HepG2 (cell line): Measurements from ENCODE around the gene SLC19A1. TPM values are rescaled to one million over a fixed set of nuclear protein-coding genes. Genes with fewer than 3 reads are reported as not detected.

Experiments
- ATAC-seq: fragments of 200-7000 bp; cut with Tn5 transposase; 3 replicates; pipeline ENCODE4 v1.9.1; 2020; ENCODE audit warnings: mild to moderate bottlenecking, moderate library complexity
- BruUV-seq: library from RNA; stranded (reverse); fragments of 400-500 nt; replicated peaks from 2 replicates; lab custom pipeline; 2021; lab: Mats Ljungman, UMichigan
- CTCF ChIA-PET: fragments of 300-600 bp; formaldehyde crosslinking; extraction: SDS; loops from one replicate; lab custom pipeline; 2021; ENCODE audit warnings: low total read pairs, inconsistent platforms, low intra/inter-chr PET ratio; lab: Yijun Ruan, JAX
- POLR2A ChIA-PET: fragments of 350-600 bp; sonication (Branson Sonifier 250); formaldehyde crosslinking; loops from one replicate; lab custom pipeline; 2020; ENCODE audit warnings: antibody characterized with exemption, inconsistent platforms; lab: Yijun Ruan, JAX
- DNase-seq: peaks from one replicate; pipeline ENCODE4 v3.0.0-alpha.2; 2015; ENCODE audit warnings: low spot score
- FAIRE-seq: peaks from 3 replicates; lab custom pipeline; 2011; peaks lifted over from hg19 to GRCh38; lab: Jason Lieb, UNC
- H2AFZ ChIP-seq: one replicate; pipeline ENCODE4 v1.6.1; 2011; ENCODE audit warnings: low read length, inconsistent platforms
- H3K27ac ChIP-seq: fragments of 300-600 bp; 3 replicates; pipeline ENCODE4 v1.8.0; 2011; ENCODE audit warnings: mixed run types, mild to moderate bottlenecking, mixed read lengths, low read length, inconsistent platforms; ENCODE audit not compliant: insufficient read depth; ENCODE audit errors: extremely low read length
- H3K27me3 ChIP-seq, 2 experiments: fragments of 200-600 bp in 1 of 2; 2 replicates in 1 of 2; 3 replicates in 1 of 2; pipeline versions ENCODE4 v1.6.0 to v1.8.0; 2011; ENCODE audit warnings: low read length in 2 of 2, mild to moderate bottlenecking in 2 of 2, moderate library complexity in 2 of 2, inconsistent platforms in 1 of 2; ENCODE audit not compliant: insufficient read depth in 2 of 2, control insufficient read depth in 1 of 2
- H3K36me3 ChIP-seq, 2 experiments: fragments of 200-600 bp in 1 of 2; replicated peaks in 1 of 2; 2 replicates in 1 of 2; 3 replicates in 1 of 2; pipeline versions ENCODE4 v1.5.1 to v1.8.0; 2011; ENCODE audit warnings: low read length in 2 of 2, inconsistent platforms in 1 of 2; ENCODE audit not compliant: insufficient read depth in 2 of 2, control insufficient read depth in 1 of 2
- H3K4me1 ChIP-seq: 2 replicates; pipeline ENCODE4 v1.5.1; 2012; ENCODE audit warnings: low read length, inconsistent platforms; ENCODE audit not compliant: insufficient read depth
- H3K4me2 ChIP-seq: 2 replicates; pipeline ENCODE4 v1.6.0; 2011; ENCODE audit warnings: low read depth, low read length, inconsistent platforms
- H3K4me3 ChIP-seq, 3 experiments: fragments of 200-600 bp in 1 of 3; sonication (generic), shearing (Covaris generic) in 1 of 3; replicated peaks in 1 of 3; 2 replicates each; pipeline ENCODE4 v1.5.1; 2011 to 2016; ENCODE audit warnings: low read length in 3 of 3, inconsistent platforms in 2 of 3, low read depth in 2 of 3, mild to moderate bottlenecking in 2 of 3, control low read depth in 1 of 3, mixed read lengths in 1 of 3; ENCODE audit not compliant: insufficient read depth in 1 of 3
- H3K79me2 ChIP-seq: one replicate; pipeline ENCODE4 v1.6.1; 2011; ENCODE audit warnings: low read length, inconsistent platforms; ENCODE audit not compliant: insufficient read depth
- H3K9ac ChIP-seq: 2 replicates; pipeline ENCODE4 v1.6.0; 2011; ENCODE audit warnings: mild to moderate bottlenecking, low read depth, low read length, inconsistent platforms; ENCODE audit not compliant: insufficient read depth
- H3K9me3 ChIP-seq: 2 replicates; pipeline ENCODE4 v1.5.1; 2012; ENCODE audit warnings: mild to moderate bottlenecking, low read length
- H4K20me1 ChIP-seq: 2 replicates; pipeline ENCODE4 v1.6.0; 2011; ENCODE audit warnings: inconsistent platforms, mild to moderate bottlenecking, low read length, moderate library complexity; ENCODE audit not compliant: insufficient read depth
- CBX1 ChIP-seq: IDR thresholded peaks from one replicate; pipeline ENCODE4 v1.6.1; 2016; ENCODE audit warnings: antibody characterized with exemption, low read depth
- HDAC2 ChIP-seq: sonication (generic); formaldehyde crosslinking; IDR thresholded peaks from 2 replicates; pipeline ENCODE4 v1.4.0; 2020; ENCODE audit warnings: missing genetic modification reagents
- RARG ChIP-seq: sonication (generic); formaldehyde crosslinking; IDR thresholded peaks from 2 replicates; pipeline ENCODE4 v1.4.0; 2020; ENCODE audit warnings: low read depth, mild to moderate bottlenecking, missing genetic modification reagents
- RBFOX2 ChIP-seq: fragments of 200-400 bp; formaldehyde crosslinking; IDR thresholded peaks from 2 replicates; pipeline ENCODE4 v1.6.1; 2017; ENCODE audit warnings: low read depth, mild to moderate bottlenecking, low read length
- ZNF546 ChIP-seq: sonication (generic); formaldehyde crosslinking; conservative IDR thresholded peaks from 2 replicates; pipeline ENCODE4 v1.8.1; 2023; ENCODE audit warnings: mild to moderate bottlenecking, missing genetic modification reagents
- ZNF605 ChIP-seq: sonication (generic); formaldehyde crosslinking; IDR thresholded peaks from 2 replicates; pipeline ENCODE4 v1.8.0; 2022; ENCODE audit warnings: mild to moderate bottlenecking, missing genetic modification reagents
- WGBS: methylation state at CpG from one replicate; pipeline ENCODE4 v1.1.6; 2017; ENCODE audit warnings: low lambda C conversion rate; 5-methylcytosine and 5-hydroxymethylcytosine counted together
- in situ Hi-C: cut with HindIII; loops from 2 replicates; pipeline ENCODE4 v1.10.0; 2017; ENCODE audit warnings: low pct_unique_long_range_greater_than_20kb; ENCODE audit not compliant: extremely low pct_ligation_motif_present
- intact Hi-C: fragments of 100-400 bp; cut with micrococcal nuclease; formaldehyde crosslinking; loops from one replicate; pipeline ENCODE4 v1.10.0; 2022; ENCODE audit not compliant: unreplicated experiment
- polyA plus RNA-seq, 8 experiments: library from polyadenylated mRNA; depleted of rRNA in 3 of 8; stranded (reverse) in 7 of 8; unstranded in 1 of 8; fragments of >200 nt; fragmentation: Illumina TruSeq in 4 of 8; extraction: Trizol in 4 of 8; gene quantifications; 2 replicates each; pipeline versions ENCODE4 v1.2.1 to v1.2.3, GENCODE V29; 2011 to 2016; ENCODE audit warnings: low read depth in 4 of 8, missing spikeins in 1 of 8, mixed read lengths in 1 of 8; ENCODE audit not compliant: insufficient read depth in 1 of 8
- total RNA-seq, 5 experiments: library from RNA; depleted of rRNA; stranded (reverse); fragments of >200 nt; fragmentation: Illumina TruSeq; extraction: Trizol; gene quantifications; 2 replicates each; pipeline ENCODE4 v1.2.3, GENCODE V29; 2016; ENCODE audit warnings: low read depth in 1 of 5

Gene SLC19A1
- total and polyA plus RNA-seq, 2 of the 13 experiments (the other 11 are each of a cell fraction or from before 2014, with no cell fraction given): 21.8 to 23.0 TPM

DNA sequence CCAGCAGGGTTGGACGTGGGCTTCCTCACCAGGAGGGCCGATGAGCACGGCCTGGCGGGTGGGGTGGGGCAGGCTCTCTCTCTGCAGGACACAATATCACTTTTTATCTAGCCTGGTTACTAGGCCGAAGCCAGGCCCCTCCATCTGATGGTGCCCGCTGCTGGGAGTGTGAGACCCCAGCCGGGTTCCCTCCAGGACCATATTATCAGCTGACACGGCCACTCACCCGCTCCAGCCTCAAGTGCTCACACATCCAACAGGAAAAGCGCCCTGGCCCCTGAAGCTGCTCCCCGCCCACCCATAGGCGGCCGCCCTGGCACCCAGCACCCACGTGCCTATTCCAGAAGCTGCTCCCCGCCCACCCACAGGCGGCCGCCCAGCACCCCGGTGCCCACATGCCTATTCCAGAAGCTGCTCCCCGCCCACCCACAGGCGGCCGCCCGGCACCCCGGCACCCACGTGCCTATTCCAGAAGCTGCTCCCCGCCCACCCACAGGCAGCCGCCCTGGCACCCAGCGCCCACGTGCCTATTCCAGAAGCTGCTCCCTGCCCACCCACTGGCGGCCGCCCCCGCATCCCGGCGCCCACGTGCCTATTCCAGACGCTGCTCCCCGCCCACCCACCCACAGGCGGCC is 5.0 kb downstream of the SLC19A1 start (continued):
- TF ChIP-seq ZNF605 (CRISPR knock-in tag) (no peak), HDAC2 (CRISPR knock-in tag) (no peak), ZNF546 (CRISPR knock-in tag) (no peak), CBX1 (no peak)

DNA sequence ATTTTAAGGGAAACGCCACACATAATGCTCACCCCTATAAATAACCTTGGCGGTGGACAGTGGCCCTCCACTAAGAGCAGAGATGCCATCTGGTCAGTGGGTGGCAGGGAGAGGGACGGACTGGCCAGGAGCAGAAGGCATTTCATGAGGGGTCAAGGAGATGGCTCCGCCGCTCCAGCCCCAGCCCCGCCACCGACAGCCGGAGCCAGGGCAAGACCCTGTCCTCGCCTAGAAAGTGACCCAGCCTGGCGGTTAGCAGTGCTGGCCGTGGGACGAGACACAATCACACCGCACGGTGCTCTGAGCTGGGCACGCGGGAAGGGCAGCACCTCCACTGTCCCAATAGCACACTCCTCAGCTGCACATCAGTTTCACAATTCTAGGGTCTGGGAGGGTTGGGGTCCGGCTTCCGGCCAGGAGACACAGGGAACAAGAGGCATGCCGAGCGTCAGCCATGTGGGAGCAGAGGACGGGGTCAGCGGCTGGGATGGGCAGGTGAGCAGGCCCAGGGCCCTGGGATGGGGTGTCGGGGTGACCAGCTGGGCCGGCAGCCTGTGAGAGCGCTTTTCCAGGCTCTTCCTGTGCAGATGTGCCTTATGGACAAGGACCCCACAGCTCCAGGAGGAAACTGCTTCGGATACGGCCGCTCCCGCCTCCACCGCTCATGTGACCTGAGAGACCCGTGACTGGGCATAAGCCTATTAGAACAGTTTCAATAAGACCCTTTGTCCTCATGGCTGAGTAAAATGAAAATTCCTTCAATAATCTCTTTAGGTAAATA is 5.7 kb downstream of the SLC19A1 start:
- in situ Hi-C loops: no loop called here
- H3K9me3 ChIP-seq: no peaks in the 10 kb centered on the region
- H3K36me3 ChIP-seq: peaks cover 5 to 33% of the 10 kb centered on the region in 2 experiments; a peak in 3 of 5 replicates
- POLR2A ChIA-PET: interaction anchor here (0.6 to 1.2 kb wide), 2 partner anchors 11 to 79 kb away, joined by 3 read pairs; no protein-coding TSS in a partner anchor
- FAIRE-seq: no peak
- no peaks in the 10 kb centered on the region for H4K20me1 ChIP-seq
- BruUV-seq: no TSS peak
- TF ChIP-seq RARG (no peak), RBFOX2 (0 out of 2 replicates have a peak, but pooled peaks have one; percentile 24)
- no peak for DNase-seq
- no peak overlapping the region for H3K4me2 ChIP-seq
- WGBS: 96% methylated on average over 19 of the region's 31 CpGs
- intact Hi-C loops: no loop called here
- CTCF ChIA-PET: no interaction called here
- peaks cover 36% of the 10 kb centered on the region for H3K79me2 ChIP-seq
- H3K4me1 ChIP-seq: peaks cover 30% of the 10 kb centered on the region
- no peak overlapping the region for H3K9ac ChIP-seq
- H3K27me3 ChIP-seq: no peaks in the 10 kb centered on the region; a peak in 1 of 5 replicates
- no peak overlapping the region for H3K27ac ChIP-seq
- no peak for ATAC-seq
- H2AFZ ChIP-seq: no peak overlapping the region
- no peak overlapping the region for H3K4me3 ChIP-seq
